Fibroblast of villous mesenchyme (primary cell): ENCODE measurements around the gene ACER1. TPM values are rescaled to one million over a fixed set of nuclear protein-coding genes. Genes with fewer than 3 reads are reported as not detected.

Source experiments
- DNase-seq: peaks from one replicate; pipeline ENCODE4 v3.0.0-alpha.2; 2010; ENCODE audit warnings: low read depth
- H3K4me3 ChIP-seq: 2 replicates; pipeline ENCODE4 v1.5.1; 2011; ENCODE audit warnings: low read depth, mild to moderate bottlenecking, low read length
- total RNA-seq: library from RNA; depleted of rRNA; stranded (reverse); fragments of >200 nt; gene quantifications from 2 replicates; pipeline ENCODE4 v1.2.3, GENCODE V29; 2012
- TF ChIP-seq, protein P1 (sequence below): IDR thresholded peaks from 2 replicates; pipeline ENCODE4 v1.5.1; 2012; ENCODE audit warnings: low read depth, mild to moderate bottlenecking, low read length; ENCODE audit not compliant: insufficient read depth

Gene ACER1
- not detected in 2 replicates for total RNA-seq

- no peak within 1 kb of the TSS for H3K4me3 ChIP-seq
- TF ChIP-seq, protein P1, sequence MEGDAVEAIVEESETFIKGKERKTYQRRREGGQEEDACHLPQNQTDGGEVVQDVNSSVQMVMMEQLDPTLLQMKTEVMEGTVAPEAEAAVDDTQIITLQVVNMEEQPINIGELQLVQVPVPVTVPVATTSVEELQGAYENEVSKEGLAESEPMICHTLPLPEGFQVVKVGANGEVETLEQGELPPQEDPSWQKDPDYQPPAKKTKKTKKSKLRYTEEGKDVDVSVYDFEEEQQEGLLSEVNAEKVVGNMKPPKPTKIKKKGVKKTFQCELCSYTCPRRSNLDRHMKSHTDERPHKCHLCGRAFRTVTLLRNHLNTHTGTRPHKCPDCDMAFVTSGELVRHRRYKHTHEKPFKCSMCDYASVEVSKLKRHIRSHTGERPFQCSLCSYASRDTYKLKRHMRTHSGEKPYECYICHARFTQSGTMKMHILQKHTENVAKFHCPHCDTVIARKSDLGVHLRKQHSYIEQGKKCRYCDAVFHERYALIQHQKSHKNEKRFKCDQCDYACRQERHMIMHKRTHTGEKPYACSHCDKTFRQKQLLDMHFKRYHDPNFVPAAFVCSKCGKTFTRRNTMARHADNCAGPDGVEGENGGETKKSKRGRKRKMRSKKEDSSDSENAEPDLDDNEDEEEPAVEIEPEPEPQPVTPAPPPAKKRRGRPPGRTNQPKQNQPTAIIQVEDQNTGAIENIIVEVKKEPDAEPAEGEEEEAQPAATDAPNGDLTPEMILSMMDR = no peak
- DNase-seq = no peak
These were observed at the start of gene ACER1 for GRCh38 chr19:6333439-6333838. Gene ACER1, minus strand, starts transcription at chr19:6333612. Its CDS starts 61 bp downstream, at chr19:6333551.

GRCh38 chr19:6383188-6383587, 49.8 kb upstream of the ACER1 start:
- TF ChIP-seq, protein P1 = no peak
- H3K4me3 ChIP-seq = no peak overlapping the region
- no peak for DNase-seq

DNA sequence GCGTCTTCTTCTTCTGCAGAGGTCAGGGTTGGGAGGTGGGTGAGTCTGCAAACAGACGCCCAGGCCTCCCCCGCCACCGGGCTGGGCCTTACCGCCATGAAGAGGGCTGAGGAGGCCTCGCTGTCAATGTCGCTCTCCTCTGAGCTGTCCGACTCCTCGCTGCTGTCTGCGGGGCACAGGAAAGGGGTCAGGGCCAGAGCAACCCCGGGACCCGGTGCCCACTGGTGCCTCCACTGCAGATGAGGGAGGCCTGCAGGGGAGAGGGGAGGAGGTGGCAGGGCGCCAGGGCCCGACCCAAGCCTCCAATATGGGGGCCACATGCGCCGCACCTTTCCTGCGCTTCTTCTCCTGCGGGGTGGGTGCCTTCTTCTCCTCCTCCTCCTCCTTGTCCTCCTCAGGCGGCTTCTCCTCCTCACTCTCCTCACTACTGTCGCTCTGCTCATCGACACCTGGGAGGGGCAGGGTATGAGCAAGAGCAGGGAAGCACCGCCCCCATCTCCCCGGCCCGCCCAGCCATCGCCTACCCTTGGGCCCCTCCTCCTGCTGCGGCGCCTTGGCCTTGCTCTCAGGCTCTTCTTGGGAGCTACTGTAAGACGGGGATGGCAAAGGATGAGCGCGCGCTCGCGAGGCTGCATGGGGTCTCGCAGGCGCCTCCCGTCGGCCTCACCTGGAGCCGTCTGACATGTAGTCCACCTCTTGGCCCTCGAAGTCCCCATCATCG, 47.8 kb upstream of the ACER1 start:
- TF ChIP-seq, protein P1 = no peak
- H3K4me3 ChIP-seq = no peak overlapping the region
- DNase-seq = no peak

- TF ChIP-seq, protein P1 = no peak
These were observed 46.3 kb upstream of the ACER1 start for GRCh38 chr19:6379744-6380143.

GRCh38 chr19:6378486-6378885, 45.1 kb upstream of the ACER1 start:
- DNase-seq = no peak

More at GRCh38 chr19:6379744-6380143, 46.3 kb upstream of the ACER1 start:
- H3K4me3 ChIP-seq = no peak overlapping the region
- DNase-seq = no peak

GRCh38 chr19:6378041-6378440, 44.6 kb upstream of the ACER1 start:
- TF ChIP-seq, protein P1 = no peak
- H3K4me3 ChIP-seq = no peak overlapping the region
- peak; percentile 68 for DNase-seq

More at GRCh38 chr19:6378486-6378885, 45.1 kb upstream of the ACER1 start:
- H3K4me3 ChIP-seq = no peak overlapping the region
- TF ChIP-seq, protein P1 = no peak
